HG03175 (cell line): Measurements from ENCODE around the gene PLAGL1.
"Not testable (repeated sequence)": the region's sequence is repeated elsewhere in the genome, so short reads cannot be mapped to it uniquely, and the experiment has no call there.

Experiments used
- ATAC-seq: cut with Tn5 transposase; IDR thresholded peaks from one replicate; pipeline ENCODE4 v1.9.1; 2021; ENCODE audit warnings: mild to moderate bottlenecking, moderate library complexity; ENCODE audit not compliant: unreplicated experiment

Gene PLAGL1

GRCh38 chr6:144008120-144008811, at the start of gene PLAGL1:
Gene PLAGL1, minus strand, starts transcription at chr6:144008259. Its CDS starts 60,123 bp downstream, at chr6:143948136.
- ATAC-seq, result peak; percentile 61

GRCh38 chr6:144055121-144055931, 47.3 kb upstream of the PLAGL1 start:
- peak; percentile 84 for ATAC-seq

- no peak for ATAC-seq
Observed at GRCh38 chr6:144053601-144054000, 45.5 kb upstream of the PLAGL1 start.

GRCh38 chr6:144052488-144052887, 44.4 kb upstream of the PLAGL1 start:
- no peak for ATAC-seq

GRCh38 chr6:144049386-144049785, 41.3 kb upstream of the PLAGL1 start:
- no peak for ATAC-seq

GRCh38 chr6:144047688-144048087, 39.6 kb upstream of the PLAGL1 start:
- ATAC-seq, result no peak

GRCh38 chr6:144046672-144047071, 38.6 kb upstream of the PLAGL1 start:
- ATAC-seq, result not testable (repeated sequence)

GRCh38 chr6:144044989-144045388, 36.9 kb upstream of the PLAGL1 start:
- ATAC-seq, result not testable (repeated sequence)

- no peak for ATAC-seq
Observed at GRCh38 chr6:144036835-144037195, 28.8 kb upstream of the PLAGL1 start.

- ATAC-seq, result peak; percentile 78
Observed at GRCh38 chr6:144036064-144036834, 28.2 kb upstream of the PLAGL1 start.

GRCh38 chr6:144035416-144035815, 27.4 kb upstream of the PLAGL1 start:
- no peak for ATAC-seq

- no peak for ATAC-seq
Observed at GRCh38 chr6:144033816-144034735, 26.0 kb upstream of the PLAGL1 start.

GRCh38 chr6:144029452-144029851, 21.4 kb upstream of the PLAGL1 start:
- ATAC-seq, result no peak

GRCh38 chr6:144027932-144028587, 20.0 kb upstream of the PLAGL1 start:
- ATAC-seq, result no peak

GRCh38 chr6:144023216-144023615, 15.2 kb upstream of the PLAGL1 start:
- ATAC-seq, result no peak

- ATAC-seq, result no peak
Observed at GRCh38 chr6:144019929-144020328, 11.9 kb upstream of the PLAGL1 start.

- ATAC-seq, result no peak
Observed at GRCh38 chr6:144017166-144018094, 9.4 kb upstream of the PLAGL1 start.

GRCh38 chr6:144013486-144013909, 5.4 kb upstream of the PLAGL1 start:
- peak; percentile 45 for ATAC-seq

GRCh38 chr6:144012534-144012933, 4.5 kb upstream of the PLAGL1 start:
- ATAC-seq, result no peak
